Skeletal muscle cell (primary cell): ENCODE results near the gene PITPNM3.

ENCODE experiments used
- DNase-seq: peaks from one replicate; pipeline ENCODE4 v3.0.0-alpha.2; 2010; ENCODE audit warnings: low read depth
- H3K4me3 ChIP-seq: 2 replicates; pipeline ENCODE4 v1.5.1; 2011; ENCODE audit warnings: low read depth, mild to moderate bottlenecking, control low read depth, low read length, moderate library complexity

PITPNM3 gene

GRCh38 chr17:6435968-6436367 lies 120.4 kb downstream of the PITPNM3 start:
- H3K4me3 ChIP-seq: no peak overlapping the region
- no peak for DNase-seq

GRCh38 chr17:6435051-6435450 lies 121.3 kb downstream of the PITPNM3 start, which contains the start of gene AIPL1:
Gene AIPL1 (minus strand): TSS chr17:6435121. CDS start chr17:6435104, 17 bp downstream.
- no peak within 1 kb of the TSS for H3K4me3 ChIP-seq
- no peak for DNase-seq

GRCh38 chr17:6430769-6431168 lies 125.6 kb downstream of the PITPNM3 start:
- H3K4me3 ChIP-seq: no peak overlapping the region
- no peak for DNase-seq

GRCh38 chr17:6429266-6429665 lies 127.1 kb downstream of the PITPNM3 start:
- H3K4me3 ChIP-seq: no peak overlapping the region
- DNase-seq: no peak

- DNase-seq: no peak
- H3K4me3 ChIP-seq: no peak overlapping the region
Measured at GRCh38 chr17:6428207-6428965, 128.0 kb downstream of the PITPNM3 start.

GRCh38 chr17:6427279-6427781 lies 129.0 kb downstream of the PITPNM3 start:
- H3K4me3 ChIP-seq: no peak overlapping the region
- DNase-seq: no peak

- no peak for DNase-seq
- no peak overlapping the region for H3K4me3 ChIP-seq
Measured at GRCh38 chr17:6426356-6427101, 129.8 kb downstream of the PITPNM3 start.

GRCh38 chr17:6425407-6425806 lies 130.9 kb downstream of the PITPNM3 start:
- DNase-seq: no peak
- no peak overlapping the region for H3K4me3 ChIP-seq

GRCh38 chr17:6423931-6424330 lies 132.4 kb downstream of the PITPNM3 start:
- DNase-seq: no peak
- no peak overlapping the region for H3K4me3 ChIP-seq

GRCh38 chr17:6422654-6423241 lies 133.6 kb downstream of the PITPNM3 start:
- no peak overlapping the region for H3K4me3 ChIP-seq
- no peak for DNase-seq

- H3K4me3 ChIP-seq: no peak overlapping the region
- DNase-seq: no peak
Measured at GRCh38 chr17:6421700-6422604, 134.4 kb downstream of the PITPNM3 start.

GRCh38 chr17:6420173-6420641 lies 136.1 kb downstream of the PITPNM3 start:
- no peak for DNase-seq
- H3K4me3 ChIP-seq: no peak overlapping the region

- no peak for DNase-seq
- no peak overlapping the region for H3K4me3 ChIP-seq
Measured at GRCh38 chr17:6415616-6416015, 140.7 kb downstream of the PITPNM3 start.

- DNase-seq: no peak
Measured at GRCh38 chr17:6413065-6413464, 143.3 kb downstream of the PITPNM3 start.

GRCh38 chr17:6408735-6409134 lies 147.6 kb downstream of the PITPNM3 start:
- H3K4me3 ChIP-seq: no peak overlapping the region
- DNase-seq: no peak

More at GRCh38 chr17:6413065-6413464, 143.3 kb downstream of the PITPNM3 start:
- H3K4me3 ChIP-seq: no peak overlapping the region

GRCh38 chr17:6408276-6408675 lies 148.1 kb downstream of the PITPNM3 start:
- no peak for DNase-seq
- H3K4me3 ChIP-seq: no peak overlapping the region

GRCh38 chr17:6402258-6402657 lies 154.1 kb downstream of the PITPNM3 start:
- no peak for DNase-seq
- no peak overlapping the region for H3K4me3 ChIP-seq
